AG09319 (cell line): ENCODE results near the gene KIRREL3.

ENCODE experiments used
- DNase-seq: peaks from one replicate; pipeline ENCODE4 v3.0.0-alpha.2; 2010; ENCODE audit warnings: low read depth; ENCODE audit errors: extremely low read depth
- TF ChIP-seq, protein P1 (sequence below): IDR thresholded peaks from 2 replicates; pipeline ENCODE4 v1.5.1; 2011; ENCODE audit warnings: low read depth, mild to moderate bottlenecking, inconsistent platforms, low read length, moderate library complexity

KIRREL3 gene

DNA sequence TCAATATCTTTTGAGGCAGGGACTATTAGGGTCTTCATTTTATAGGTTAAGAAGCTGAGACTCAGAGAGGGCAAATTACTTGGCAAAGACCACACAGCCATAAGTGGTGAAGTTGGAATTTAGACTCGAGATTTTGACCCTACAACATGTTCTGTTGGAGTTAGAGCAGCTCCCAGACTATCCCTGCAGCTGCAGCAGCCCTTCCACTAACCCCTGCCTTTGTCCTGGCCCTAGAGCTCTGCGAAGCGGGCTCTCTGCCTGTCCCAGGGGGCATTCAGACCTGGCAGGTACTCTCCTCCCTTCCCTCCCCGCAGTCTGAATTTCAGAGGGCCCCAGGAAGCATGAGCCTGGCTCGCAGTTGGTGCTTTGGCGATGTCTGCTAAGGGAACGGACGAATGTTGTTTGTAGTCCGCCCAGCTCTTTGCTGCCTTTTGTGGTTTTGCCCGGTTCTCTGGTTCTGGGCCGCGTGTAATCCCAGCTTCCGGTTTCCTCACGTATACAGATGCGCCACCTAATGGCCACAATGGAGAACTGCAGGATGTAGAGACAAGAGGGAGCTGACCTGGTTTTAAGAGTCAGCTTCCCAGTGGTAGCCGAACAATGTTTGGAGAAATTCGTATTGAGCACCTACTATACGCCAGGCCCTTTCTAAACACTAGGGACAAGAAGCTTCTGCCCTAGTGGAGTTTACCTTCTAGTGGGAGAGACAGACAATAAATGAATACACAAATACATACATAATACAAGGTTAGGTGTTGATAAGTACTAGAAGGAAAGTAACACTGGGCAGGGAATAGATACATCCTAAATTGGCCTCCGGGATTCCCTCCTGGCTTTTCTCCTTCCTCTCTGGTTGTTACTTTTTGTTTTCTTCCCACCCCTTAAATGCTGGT lies 519.9 kb downstream of the KIRREL3 start:
- DNase-seq: peak; percentile 73
- TF ChIP-seq, protein P1, sequence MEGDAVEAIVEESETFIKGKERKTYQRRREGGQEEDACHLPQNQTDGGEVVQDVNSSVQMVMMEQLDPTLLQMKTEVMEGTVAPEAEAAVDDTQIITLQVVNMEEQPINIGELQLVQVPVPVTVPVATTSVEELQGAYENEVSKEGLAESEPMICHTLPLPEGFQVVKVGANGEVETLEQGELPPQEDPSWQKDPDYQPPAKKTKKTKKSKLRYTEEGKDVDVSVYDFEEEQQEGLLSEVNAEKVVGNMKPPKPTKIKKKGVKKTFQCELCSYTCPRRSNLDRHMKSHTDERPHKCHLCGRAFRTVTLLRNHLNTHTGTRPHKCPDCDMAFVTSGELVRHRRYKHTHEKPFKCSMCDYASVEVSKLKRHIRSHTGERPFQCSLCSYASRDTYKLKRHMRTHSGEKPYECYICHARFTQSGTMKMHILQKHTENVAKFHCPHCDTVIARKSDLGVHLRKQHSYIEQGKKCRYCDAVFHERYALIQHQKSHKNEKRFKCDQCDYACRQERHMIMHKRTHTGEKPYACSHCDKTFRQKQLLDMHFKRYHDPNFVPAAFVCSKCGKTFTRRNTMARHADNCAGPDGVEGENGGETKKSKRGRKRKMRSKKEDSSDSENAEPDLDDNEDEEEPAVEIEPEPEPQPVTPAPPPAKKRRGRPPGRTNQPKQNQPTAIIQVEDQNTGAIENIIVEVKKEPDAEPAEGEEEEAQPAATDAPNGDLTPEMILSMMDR: peak; percentile 92

DNA sequence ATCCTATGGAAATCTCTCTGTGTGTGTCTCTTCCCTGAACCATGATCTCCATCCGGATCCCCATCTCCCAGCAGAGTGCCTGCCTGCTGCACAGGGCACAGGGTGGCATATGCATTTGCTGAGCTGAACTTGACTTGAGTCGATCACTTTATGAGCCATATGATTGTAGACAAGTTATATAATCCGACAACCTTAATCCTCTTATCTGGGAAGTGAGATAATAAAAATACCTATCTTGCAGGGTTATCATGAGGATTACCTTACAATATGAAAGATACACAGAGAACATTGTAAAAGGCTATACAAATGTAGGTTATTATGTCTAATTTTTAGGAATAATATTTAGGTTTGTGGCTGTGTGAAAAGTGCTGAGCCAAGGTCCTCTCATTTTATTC lies 520.6 kb downstream of the KIRREL3 start:
- no peak for DNase-seq
- TF ChIP-seq, protein P1: no peak

DNA sequence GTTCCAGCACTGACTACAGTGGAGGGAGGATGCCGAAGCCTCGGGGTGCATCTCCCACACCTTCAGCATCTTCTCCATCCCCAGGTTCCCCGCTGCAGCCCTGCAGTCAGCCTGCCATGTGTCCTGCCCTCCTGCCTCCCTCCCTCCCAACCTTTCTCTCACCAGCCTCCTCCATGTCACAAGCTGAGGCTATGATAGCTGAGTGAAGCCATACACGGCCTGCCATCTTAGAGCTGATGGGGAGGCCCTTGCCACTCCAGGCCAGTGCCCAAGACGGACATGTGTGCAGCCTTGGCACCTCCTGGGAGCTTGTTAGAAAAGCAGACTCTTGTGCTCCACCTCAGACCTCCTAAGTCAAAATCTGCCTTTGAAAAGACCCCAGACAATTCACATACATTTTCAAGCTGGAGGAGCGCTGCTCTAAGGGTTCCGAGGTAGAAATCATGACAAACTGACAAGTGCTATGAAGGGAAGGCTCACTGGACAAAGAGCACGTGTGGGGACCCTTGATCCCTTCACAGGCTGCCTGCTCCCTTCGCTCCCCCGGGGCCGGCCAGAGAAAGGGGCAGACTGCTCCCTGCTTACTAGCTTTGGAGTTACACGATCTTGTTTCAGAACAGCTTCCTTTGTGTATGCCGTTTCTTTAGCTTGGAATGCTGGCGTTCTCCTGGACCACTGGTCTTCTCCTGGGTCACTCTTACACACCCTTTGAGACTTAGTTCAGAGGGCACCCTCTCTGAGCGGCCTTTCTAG lies 521.2 kb downstream of the KIRREL3 start:
- TF ChIP-seq, protein P1: no peak
- DNase-seq: no peak

DNA sequence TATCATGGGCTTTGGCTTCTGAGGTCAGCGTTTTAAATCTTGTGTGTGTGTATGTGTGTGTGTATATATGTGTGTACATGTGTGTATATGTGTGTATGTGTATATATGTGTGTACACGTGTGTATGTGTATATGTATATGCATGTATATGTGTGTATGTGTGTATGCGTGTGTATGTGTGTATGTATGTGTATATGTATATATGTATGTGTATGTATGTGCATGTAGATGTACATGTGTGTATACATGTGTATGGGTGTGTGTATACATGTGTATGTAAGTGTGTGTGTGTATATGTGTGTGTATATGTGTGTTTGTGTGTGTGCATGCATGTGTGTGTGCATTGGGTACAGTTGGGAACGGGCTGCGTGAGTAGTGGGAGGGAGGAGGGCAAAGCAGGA lies 522.1 kb downstream of the KIRREL3 start:
- TF ChIP-seq, protein P1: no peak
- no peak for DNase-seq

DNA sequence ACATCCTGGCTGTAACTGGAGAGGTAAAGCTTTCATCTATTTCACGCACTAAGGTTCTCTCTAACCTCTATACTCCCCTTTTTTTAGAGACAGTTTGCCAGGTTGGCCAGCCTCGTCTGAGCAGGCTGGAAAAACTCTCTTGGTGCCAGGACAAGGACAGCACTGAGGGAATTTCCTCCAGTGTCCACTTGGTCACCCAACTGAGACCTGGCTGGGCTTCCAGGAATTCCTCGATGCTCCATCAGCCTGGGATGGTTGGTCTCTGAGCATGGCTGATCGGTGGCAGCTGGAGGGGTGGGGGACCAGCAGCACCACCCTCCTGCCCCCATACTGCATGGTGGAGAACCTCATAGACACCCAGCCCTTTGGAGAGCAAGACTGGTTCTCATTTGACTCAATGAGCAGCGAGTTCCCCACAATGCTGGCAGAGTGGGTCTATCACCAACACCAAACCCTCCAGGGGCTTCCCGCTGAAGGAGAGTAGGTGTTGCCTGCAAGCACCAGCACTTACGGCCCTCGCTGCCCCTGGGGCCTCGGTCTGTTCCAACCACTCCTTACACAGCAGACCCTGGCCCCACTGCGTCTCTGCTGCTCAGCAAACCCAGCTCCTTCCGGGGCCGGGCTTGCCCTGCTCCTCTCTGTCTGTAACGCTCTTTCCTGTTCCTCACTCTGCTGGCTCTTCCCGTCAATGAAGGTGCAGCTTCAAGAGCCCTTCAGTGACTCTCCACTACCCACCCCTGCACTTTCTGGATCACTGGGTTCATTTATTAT lies 522.9 kb downstream of the KIRREL3 start:
- TF ChIP-seq, protein P1: no peak
- no peak for DNase-seq

DNA sequence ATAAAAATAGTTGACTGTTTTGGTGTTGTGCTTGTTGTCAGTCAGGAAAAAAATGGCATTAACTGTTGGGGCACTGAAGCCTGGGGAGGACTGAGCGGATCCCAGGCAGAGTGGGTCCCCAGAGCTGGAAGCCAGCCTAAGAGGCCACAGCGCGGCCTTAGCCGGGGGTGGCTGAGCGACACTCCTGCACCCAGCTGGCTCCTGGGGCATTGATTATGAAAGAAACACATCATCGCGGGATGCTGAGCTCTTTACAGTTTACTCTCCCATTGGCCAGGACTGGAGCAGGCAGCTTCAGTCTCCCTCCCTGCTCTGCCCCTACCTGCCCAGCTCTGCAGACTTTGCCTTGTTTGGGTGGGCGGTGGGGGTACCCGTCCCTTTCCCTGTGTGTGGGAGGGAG lies 523.6 kb downstream of the KIRREL3 start:
- DNase-seq: no peak
- TF ChIP-seq, protein P1: no peak
